Spleen (tissue), 7 donors: Measurements from ENCODE around the gene MINDY4.

Experiments
- CTCF ChIP-seq, 11 experiments: fragments of 200-600 bp in 7 of 11; fragments of 450-650 bp in 4 of 11; sonication (generic) in 4 of 11; IDR thresholded peaks in 8 of 11; conservative IDR thresholded peaks in 3 of 11; 1 replicate in 7 of 11; 2 replicates in 4 of 11; pipeline versions ENCODE4 v1.4.0 to v1.8.0; 2016 to 2021; ENCODE audit warnings: antibody characterized with exemption in 11 of 11, inconsistent platforms in 4 of 11, mild to moderate bottlenecking in 1 of 11
- POLR2AphosphoS5 ChIP-seq, 3 donors: sonication (generic); formaldehyde crosslinking; IDR thresholded peaks; one replicate each; pipeline ENCODE4 v1.5.1; 2017; ENCODE audit warnings: antibody characterized with exemption in 3 of 3
- donor health status: DM: no; HTN: no; CAD: no; lungs with moderate emphysema.
- donor health status: DM: no; HTN: no; CAD: no.
- donor health status: DM: no; HTN: no; CAD: no.

- TF ChIP-seq CTCF (IDR thresholded peaks at IDR 0.05 in 8 of 11, conservative IDR thresholded peaks at IDR 0.05 in 3 of 11) (no peak), POLR2AphosphoS5 (IDR thresholded peaks at IDR 0.05) (no peak)
These were observed 138.2 kb downstream of the MINDY4 start for GRCh38 chr7:30909431-30909830.
